SK-N-MC (cell line): ENCODE data around the gene GOLGA6L7.

Experiments
- EZH2 ChIP-seq: fragments of 200-600 bp; sonication (generic); IDR thresholded peaks from one replicate; pipeline ENCODE4 v1.6.1; 2017; ENCODE audit warnings: antibody characterized with exemption
- POLR2AphosphoS5 ChIP-seq: IDR thresholded peaks from 2 replicates; pipeline ENCODE4 v1.6.1; 2012; ENCODE audit warnings: mild to moderate bottlenecking, low read depth, low read length, borderline replicate concordance

DNA sequence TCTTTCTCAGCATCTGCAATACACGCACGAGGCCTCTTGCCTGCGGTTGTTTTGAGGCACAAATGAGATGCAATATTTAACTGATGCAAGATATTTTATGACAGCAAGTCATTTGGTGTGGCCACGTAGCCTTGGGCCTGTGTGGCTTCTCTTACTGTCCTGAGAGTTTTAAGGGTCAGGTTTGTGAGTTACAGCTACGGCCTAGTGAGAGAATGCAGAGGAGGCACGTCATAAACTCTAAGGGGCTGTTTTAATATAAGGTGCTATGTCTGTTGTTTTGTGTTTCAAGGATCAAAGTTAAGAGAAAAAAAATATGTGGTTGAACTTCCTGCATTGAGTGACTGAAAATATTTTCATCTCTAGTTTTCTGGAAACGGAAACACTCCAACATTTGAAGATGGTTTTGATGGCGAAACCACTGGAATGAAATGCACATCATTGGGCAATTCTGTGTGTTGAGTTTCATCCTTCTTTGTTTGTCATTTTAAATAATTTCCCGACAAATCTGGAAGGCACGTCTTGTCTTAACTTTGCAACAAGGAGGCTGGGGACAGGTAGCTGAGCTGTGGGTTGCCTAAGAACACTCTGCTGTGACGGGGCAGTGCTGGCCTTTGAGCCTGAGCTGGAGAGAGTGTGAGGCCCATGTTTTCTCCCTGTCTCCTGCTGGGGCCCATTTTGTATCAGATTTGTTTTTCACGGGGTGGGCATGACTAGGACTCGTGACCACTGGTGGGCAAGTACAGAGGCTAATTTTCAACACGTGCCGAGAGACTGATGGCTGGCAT lies 42.5 kb upstream of the GOLGA6L7 start:
- TF ChIP-seq POLR2AphosphoS5, result no peak
- no peak for TF ChIP-seq EZH2
